H1 (cell line): ENCODE results near the gene EEF1AKMT2. TPM values are rescaled to one million over a fixed set of nuclear protein-coding genes. Genes with fewer than 3 reads are reported as not detected.

Experiments used
- CTCF ChIA-PET: fragments of 300-600 bp; sonication (Branson Sonifier 250); formaldehyde crosslinking; loops from one replicate; lab custom pipeline; 2021; ENCODE audit not compliant: partially characterized antibody; lab: Charles Lee
- POLR2A ChIA-PET: fragments of 300-600 bp; sonication (Branson Sonifier 250); formaldehyde crosslinking; loops from one replicate; lab custom pipeline; 2021; ENCODE audit warnings: inconsistent platforms; ENCODE audit not compliant: partially characterized antibody; lab: Charles Lee
- DNase-seq, 2 experiments: peaks; one replicate each; pipeline versions ENCODE4 v3.0.0 to v3.0.0-alpha.2; 2010 to 2022; ENCODE audit warnings: low spot score in 2 of 2, low read depth in 1 of 2, mixed read lengths in 1 of 2
- FAIRE-seq: peaks from 2 replicates; lab custom pipeline; 2011; peaks lifted over from hg19 to GRCh38; lab: Jason Lieb, UNC
- H2AFZ ChIP-seq: 2 replicates; pipeline ENCODE4 v1.8.1; 2012; ENCODE audit warnings: low read length, inconsistent platforms
- H2AK5ac ChIP-seq: 2 replicates; pipeline ENCODE4 v1.6.1; 2013; ENCODE audit warnings: low read depth, low read length
- H2BK120ac ChIP-seq: replicated peaks from 2 replicates; pipeline ENCODE3; 2013; ENCODE audit warnings: low read depth, low read length, inconsistent platforms
- H2BK12ac ChIP-seq: 2 replicates; pipeline ENCODE4 v1.6.1; 2013; ENCODE audit warnings: low read depth, low read length
- H2BK15ac ChIP-seq: 2 replicates; pipeline ENCODE4 v1.6.1; 2013; ENCODE audit warnings: low read length
- H2BK20ac ChIP-seq: 2 replicates; pipeline ENCODE4 v1.6.1; 2013; ENCODE audit warnings: low read length
- H2BK5ac ChIP-seq: 2 replicates; pipeline ENCODE4 v1.6.1; 2013; ENCODE audit warnings: low read depth, low read length
- H3K14ac ChIP-seq: 2 replicates; pipeline ENCODE4 v1.6.1; 2013; ENCODE audit warnings: inconsistent platforms; ENCODE audit not compliant: insufficient read length
- H3K18ac ChIP-seq: 2 replicates; pipeline ENCODE4 v1.6.1; 2013; ENCODE audit warnings: low read length; ENCODE audit errors: extremely low read depth
- H3K23ac ChIP-seq: 2 replicates; pipeline ENCODE4 v1.6.1; 2013; ENCODE audit warnings: inconsistent platforms; ENCODE audit not compliant: insufficient read length
- H3K23me2 ChIP-seq: 2 replicates; pipeline ENCODE4 v1.6.1; 2013; ENCODE audit warnings: low read depth, low read length
- H3K27ac ChIP-seq: 2 replicates; pipeline ENCODE4 v1.6.1; 2011; ENCODE audit warnings: low read depth, low read length, inconsistent platforms
- H3K27me3 ChIP-seq, 4 experiments: replicated peaks in 1 of 4; 1 replicate in 1 of 4; 2 replicates in 3 of 4; pipeline versions ENCODE4 v1.6.1 to v1.8.1; 2011 to 2013; ENCODE audit warnings: low read length in 3 of 4, mild to moderate bottlenecking in 3 of 4, inconsistent platforms in 2 of 4, mixed read lengths in 2 of 4, moderate library complexity in 1 of 4; ENCODE audit not compliant: control insufficient read depth in 3 of 4, insufficient read depth in 3 of 4; ENCODE audit errors: extremely low read depth in 1 of 4
- H3K36me3 ChIP-seq, 4 experiments: 2 replicates each; pipeline versions ENCODE4 v1.6.1 to v1.8.1; 2011 to 2013; ENCODE audit warnings: mild to moderate bottlenecking in 4 of 4, low read length in 3 of 4, moderate library complexity in 2 of 4, control low read depth in 1 of 4, inconsistent platforms in 1 of 4; ENCODE audit not compliant: insufficient read depth in 4 of 4, control insufficient read depth in 2 of 4
- H3K4ac ChIP-seq: replicated peaks from 2 replicates; pipeline ENCODE3; 2013; ENCODE audit warnings: low read length, low read depth, mixed read lengths, inconsistent platforms; ENCODE audit not compliant: insufficient read length
- H3K4me1 ChIP-seq, 4 experiments: replicated peaks in 1 of 4; 1 replicate in 1 of 4; 2 replicates in 3 of 4; pipeline versions ENCODE4 v1.6.1 to v1.8.1; 2011 to 2013; ENCODE audit warnings: low read length in 3 of 4, inconsistent platforms in 2 of 4, mixed read lengths in 1 of 4; ENCODE audit not compliant: insufficient read depth in 4 of 4, control insufficient read depth in 3 of 4
- H3K4me2 ChIP-seq, 2 experiments: 2 replicates each; pipeline versions ENCODE4 v1.6.1 to v1.8.1; 2011 to 2013; ENCODE audit warnings: low read depth in 2 of 2, low read length in 2 of 2, control low read depth in 1 of 2, inconsistent platforms in 1 of 2, mild to moderate bottlenecking in 1 of 2; ENCODE audit not compliant: insufficient read depth in 1 of 2
- H3K4me3 ChIP-seq, 4 experiments: fragments of 200-600, 300-600 bp in 1 of 4; sonication (generic), shearing (Covaris generic), sonication (Bioruptor Twin) in 1 of 4; 2 replicates each; pipeline versions ENCODE4 v1.5.1 to v1.8.1; 2011 to 2016; ENCODE audit warnings: low read length in 4 of 4, low read depth in 3 of 4, control low read depth in 2 of 4, inconsistent platforms in 2 of 4, mild to moderate bottlenecking in 2 of 4, mixed read lengths in 1 of 4, moderate library complexity in 1 of 4; ENCODE audit not compliant: insufficient read depth in 2 of 4; ENCODE audit errors: extremely low read depth in 1 of 4
- H3K56ac ChIP-seq: replicated peaks from 2 replicates; pipeline ENCODE3; 2013; ENCODE audit warnings: low read depth, mild to moderate bottlenecking, mixed read lengths, low read length, inconsistent platforms; ENCODE audit not compliant: insufficient read length
- H3K79me1 ChIP-seq: 2 replicates; pipeline ENCODE4 v1.6.1; 2013; ENCODE audit warnings: low read depth, low read length, control low read depth
- H3K79me2 ChIP-seq, 2 experiments: 2 replicates each; pipeline versions ENCODE4 v1.6.1 to v1.8.1; 2012 to 2013; ENCODE audit warnings: low read length in 2 of 2, mild to moderate bottlenecking in 2 of 2, inconsistent platforms in 1 of 2; ENCODE audit not compliant: insufficient read depth in 2 of 2, control insufficient read depth in 1 of 2
- H3K9ac ChIP-seq, 4 experiments: replicated peaks in 1 of 4; 1 replicate in 1 of 4; 2 replicates in 3 of 4; pipeline versions ENCODE4 v1.6.1 to v1.8.1; 2011 to 2013; ENCODE audit warnings: low read depth in 3 of 4, low read length in 3 of 4, control low read depth in 2 of 4, mild to moderate bottlenecking in 2 of 4, moderate library complexity in 2 of 4, inconsistent platforms in 1 of 4; ENCODE audit errors: extremely low read depth in 1 of 4
- H3K9me3 ChIP-seq, 2 experiments: 2 replicates each; pipeline versions ENCODE4 v1.6.1 to v1.8.1; 2012 to 2013; ENCODE audit warnings: mild to moderate bottlenecking in 2 of 2, moderate library complexity in 2 of 2, control low read depth in 1 of 2, inconsistent platforms in 1 of 2, low read depth in 1 of 2, low read length in 1 of 2, mixed read lengths in 1 of 2; ENCODE audit not compliant: insufficient read depth in 2 of 2
- H4K20me1 ChIP-seq, 2 experiments: replicated peaks in 1 of 2; 2 replicates each; pipeline versions ENCODE3 to v1.8.1; 2011 to 2013; ENCODE audit warnings: inconsistent platforms in 2 of 2, low read length in 2 of 2, mild to moderate bottlenecking in 1 of 2; ENCODE audit not compliant: insufficient read depth in 2 of 2, control insufficient read depth in 1 of 2
- H4K5ac ChIP-seq: 2 replicates; pipeline ENCODE4 v1.6.1; 2013; ENCODE audit warnings: low read length, low read depth, mixed read lengths, inconsistent platforms; ENCODE audit not compliant: insufficient read length
- H4K8ac ChIP-seq: 2 replicates; pipeline ENCODE4 v1.8.0; 2013; ENCODE audit warnings: mild to moderate bottlenecking, moderate library complexity, low read length, inconsistent platforms; ENCODE audit not compliant: insufficient read depth; ENCODE audit errors: extremely low read depth
- H4K91ac ChIP-seq: replicated peaks from 2 replicates; pipeline ENCODE3; 2013; ENCODE audit warnings: low read length, mixed read lengths, inconsistent platforms; ENCODE audit not compliant: insufficient read length
- CBX8 ChIP-seq: fragments of 300-800, 300-1000 bp; sonication (generic); IDR thresholded peaks from 2 replicates; pipeline ENCODE4 v1.7.1; 2016; ENCODE audit warnings: low read depth, low read length, borderline replicate concordance
- EGR1 ChIP-seq: IDR thresholded peaks from 2 replicates; pipeline ENCODE4 v1.6.1; 2011; ENCODE audit warnings: low read depth, low read length, borderline replicate concordance
- HDAC2 ChIP-seq, 2 experiments: fragments of 300-600 bp in 1 of 2; sonication (generic) in 1 of 2; IDR thresholded peaks; 2 replicates each; pipeline ENCODE4 v1.6.1; 2011 to 2012; ENCODE audit warnings: low read depth in 2 of 2, low read length in 2 of 2, mild to moderate bottlenecking in 2 of 2, moderate library complexity in 2 of 2, borderline replicate concordance in 1 of 2, inconsistent platforms in 1 of 2
- KDM4A ChIP-seq: IDR thresholded peaks from one replicate; pipeline ENCODE4 v1.7.1; 2012; ENCODE audit warnings: low read depth, mild to moderate bottlenecking, moderate library complexity, low read length, inconsistent platforms; ENCODE audit not compliant: severe bottlenecking
- MAFK ChIP-seq: IDR thresholded peaks from 2 replicates; pipeline ENCODE4 v1.6.1; 2012; ENCODE audit warnings: low read depth, mild to moderate bottlenecking, improper control_type of control experiment, low read length
- POLR2AphosphoS5 ChIP-seq: IDR thresholded peaks from 2 replicates; pipeline ENCODE4 v1.6.1; 2011; ENCODE audit warnings: low read depth, low read length
- SIX5 ChIP-seq: IDR thresholded peaks from 2 replicates; pipeline ENCODE4 v1.6.1; 2011; ENCODE audit warnings: mild to moderate bottlenecking, low read depth, low read length
- YY1 ChIP-seq: IDR thresholded peaks from 2 replicates; pipeline ENCODE4 v1.6.1; 2011; ENCODE audit warnings: low read depth, mild to moderate bottlenecking, low read length
- ZNF274 ChIP-seq: IDR thresholded peaks from 2 replicates; pipeline ENCODE4 v1.7.0; 2012; ENCODE audit warnings: low read length, borderline replicate concordance; ENCODE audit errors: extremely low read depth
- WGBS, 2 experiments: shearing (Covaris generic) in 1 of 2; methylation state at CpG; one replicate each; pipeline versions ENCODE4 v1.1.6 to v1.1.7; 2013 to 2015; ENCODE audit warnings: low lambda C conversion rate in 2 of 2, mixed read lengths in 2 of 2, inconsistent platforms in 1 of 2, low coverage in 1 of 2, missing lambda C conversion rate in 1 of 2; ENCODE audit not compliant: insufficient replicate concordance in 2 of 2, insufficient coverage in 1 of 2, insufficient read length in 1 of 2; ENCODE audit errors: extremely low coverage in 1 of 2, missing lambda C conversion rate in 1 of 2; 5-methylcytosine and 5-hydroxymethylcytosine counted together
- polyA plus RNA-seq, 7 experiments: library from polyadenylated mRNA; depleted of rRNA in 3 of 7; stranded (reverse) in 5 of 7; unstranded in 2 of 7; fragments of >200 nt in 5 of 7; fragments of 200-250 nt in 2 of 7; gene quantifications; 1 replicate in 5 of 7; 2 replicates in 1 of 7; 4 replicates in 1 of 7; pipeline versions ENCODE4 v1.2.1 to v1.2.3, GENCODE V29; 2011 to 2013; ENCODE audit warnings: missing spikeins in 2 of 7, mixed read lengths in 2 of 7
- total RNA-seq: library from RNA; stranded (reverse); fragmentation: NEBNext Ultra II Directional; extraction: Animal tissue kit (Norgen Biotek cat#: 25700); gene quantifications from 2 replicates; pipeline ENCODE4 v1.2.1, GENCODE V29; 2021
- TF ChIP-seq, protein P1 (sequence below), 3 experiments: IDR thresholded peaks; 1 replicate in 2 of 3; 2 replicates in 1 of 3; pipeline versions ENCODE4 v1.5.1 to v1.6.1; 2011; ENCODE audit warnings: low read length in 3 of 3, mild to moderate bottlenecking in 3 of 3, inconsistent platforms in 2 of 3, low read depth in 1 of 3, moderate library complexity in 1 of 3; ENCODE audit not compliant: insufficient read depth in 1 of 3; ENCODE audit errors: control extremely low read depth in 1 of 3

The EEF1AKMT2 gene
- total and polyA plus RNA-seq, 2 of the 8 experiments (the other 6 are each of a cell fraction or from before 2014, with no cell fraction given): 9.8 to 26.8 TPM

- Histone ChIP-seq H2BK15ac (no peak overlapping the region), H2AK5ac (no peak overlapping the region), H2BK120ac (no peak overlapping the region), H3K4me2 (no peak overlapping the region), H3K4me1 (peaks cover 0 to 2% (median under 1%) of the 10 kb centered on the region in 4 experiments; a peak in 2 of 7 replicates), H3K56ac (no peak overlapping the region), H4K91ac (no peak overlapping the region), H2BK20ac (no peak overlapping the region; the same call in 1 of the 2 replicates), H3K9me3 (no peaks in the 10 kb centered on the region), H3K4me3 (no peak overlapping the region), H3K27ac (no peak overlapping the region), H2BK12ac (peak overlapping the region; percentile 77; the same call in 1 of the 2 replicates), H3K79me1 (peaks cover 6% of the 10 kb centered on the region), H4K5ac (no peak overlapping the region), H3K18ac (no peak overlapping the region), H3K14ac (no peak overlapping the region), H3K4ac (no peak overlapping the region), H4K20me1 (peaks cover 0 to 15% of the 10 kb centered on the region in 2 experiments), H2BK5ac (no peak overlapping the region; the same call in 1 of the 2 replicates), H3K27me3 (no peaks in the 10 kb centered on the region), H4K8ac (no peak overlapping the region), H2AFZ (no peak overlapping the region), H3K23ac (no peak overlapping the region), H3K23me2 (no peaks in the 10 kb centered on the region), H3K79me2 (no peaks in the 10 kb centered on the region), H3K9ac (no peak overlapping the region), H3K36me3 (no peaks in the 10 kb centered on the region)
- CTCF ChIA-PET: interaction anchor here (0.9 to 2.3 kb wide), 4 partner anchors 19 to 96 kb away, joined by 3 to 16 read pairs (median 3); no protein-coding TSS in a partner anchor
- WGBS, 2 experiments: 90% methylated on average over 16 of the region's 16 CpGs; no CpG with 5 or more reads in 1 of the 2 experiments
- FAIRE-seq: no peak
- DNase-seq: no peak
- POLR2A ChIA-PET: interaction anchor here (1.5 kb wide), 1 partner anchor 14 kb away, joined by 3 read pairs; no protein-coding TSS in a partner anchor
- no peak for TF ChIP-seq KDM4A
- no peak for TF ChIP-seq ZNF274
- no peak for TF ChIP-seq POLR2AphosphoS5
- no peak for TF ChIP-seq EGR1
- no peak for TF ChIP-seq SIX5
- TF ChIP-seq CBX8: no peak
- TF ChIP-seq, protein P1, sequence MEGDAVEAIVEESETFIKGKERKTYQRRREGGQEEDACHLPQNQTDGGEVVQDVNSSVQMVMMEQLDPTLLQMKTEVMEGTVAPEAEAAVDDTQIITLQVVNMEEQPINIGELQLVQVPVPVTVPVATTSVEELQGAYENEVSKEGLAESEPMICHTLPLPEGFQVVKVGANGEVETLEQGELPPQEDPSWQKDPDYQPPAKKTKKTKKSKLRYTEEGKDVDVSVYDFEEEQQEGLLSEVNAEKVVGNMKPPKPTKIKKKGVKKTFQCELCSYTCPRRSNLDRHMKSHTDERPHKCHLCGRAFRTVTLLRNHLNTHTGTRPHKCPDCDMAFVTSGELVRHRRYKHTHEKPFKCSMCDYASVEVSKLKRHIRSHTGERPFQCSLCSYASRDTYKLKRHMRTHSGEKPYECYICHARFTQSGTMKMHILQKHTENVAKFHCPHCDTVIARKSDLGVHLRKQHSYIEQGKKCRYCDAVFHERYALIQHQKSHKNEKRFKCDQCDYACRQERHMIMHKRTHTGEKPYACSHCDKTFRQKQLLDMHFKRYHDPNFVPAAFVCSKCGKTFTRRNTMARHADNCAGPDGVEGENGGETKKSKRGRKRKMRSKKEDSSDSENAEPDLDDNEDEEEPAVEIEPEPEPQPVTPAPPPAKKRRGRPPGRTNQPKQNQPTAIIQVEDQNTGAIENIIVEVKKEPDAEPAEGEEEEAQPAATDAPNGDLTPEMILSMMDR (IDR thresholded peaks at IDR 0.05; ENCODE audit: control extremely low read depth in 1 of 3, insufficient read depth in 1 of 3, low read depth in 1 of 3, low read length in 3 of 3): no peak
- no peak for TF ChIP-seq MAFK
- no peak for TF ChIP-seq YY1
- no peak for TF ChIP-seq HDAC2 (IDR thresholded peaks at IDR 0.05; ENCODE audit: borderline replicate concordance in 1 of 2, low read depth in 2 of 2, low read length in 2 of 2)
Measured at GRCh38 chr10:124721330-124722045, 70.2 kb downstream of the EEF1AKMT2 start.
